PC-9 (cell line): ENCODE measurements around the gene TMEM225.
"Not testable (repeated sequence)": the region's sequence is repeated elsewhere in the genome, so short reads cannot be mapped to it uniquely, and the experiment has no call there.

Source experiments
- EZH2 ChIP-seq: fragments of 200-600 bp; sonication (generic); IDR thresholded peaks from 2 replicates; pipeline ENCODE4 v1.8.0; 2017; ENCODE audit warnings: antibody characterized with exemption, low read depth
- TF ChIP-seq, protein P1 (sequence below): fragments of 200-600 bp; sonication (generic); conservative IDR thresholded peaks from 2 replicates; pipeline ENCODE4 v1.6.1; 2017; ENCODE audit warnings: mixed run types, antibody characterized with exemption, mild to moderate bottlenecking, moderate library complexity

DNA sequence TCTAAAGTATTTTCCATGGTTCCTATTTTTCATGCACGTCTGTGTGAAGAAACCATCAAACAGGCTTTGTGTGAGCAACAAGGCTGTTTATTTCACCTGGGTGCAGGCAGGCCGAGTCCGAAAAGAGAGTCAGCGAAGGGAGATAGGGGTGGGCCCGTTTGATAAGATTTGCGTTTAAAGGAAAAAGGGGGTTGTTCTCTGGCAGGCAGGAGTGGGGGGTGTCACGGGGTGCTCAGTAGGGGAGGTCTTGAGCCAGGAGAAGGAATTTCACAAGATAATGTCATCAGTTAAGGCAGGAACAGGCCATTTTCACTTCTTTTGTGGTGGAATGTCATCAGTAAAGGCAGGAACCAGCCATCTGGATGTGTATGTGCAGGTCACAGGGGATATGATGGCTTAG lies 20.2 kb downstream of the TMEM225 start:
- TF ChIP-seq, protein P1, sequence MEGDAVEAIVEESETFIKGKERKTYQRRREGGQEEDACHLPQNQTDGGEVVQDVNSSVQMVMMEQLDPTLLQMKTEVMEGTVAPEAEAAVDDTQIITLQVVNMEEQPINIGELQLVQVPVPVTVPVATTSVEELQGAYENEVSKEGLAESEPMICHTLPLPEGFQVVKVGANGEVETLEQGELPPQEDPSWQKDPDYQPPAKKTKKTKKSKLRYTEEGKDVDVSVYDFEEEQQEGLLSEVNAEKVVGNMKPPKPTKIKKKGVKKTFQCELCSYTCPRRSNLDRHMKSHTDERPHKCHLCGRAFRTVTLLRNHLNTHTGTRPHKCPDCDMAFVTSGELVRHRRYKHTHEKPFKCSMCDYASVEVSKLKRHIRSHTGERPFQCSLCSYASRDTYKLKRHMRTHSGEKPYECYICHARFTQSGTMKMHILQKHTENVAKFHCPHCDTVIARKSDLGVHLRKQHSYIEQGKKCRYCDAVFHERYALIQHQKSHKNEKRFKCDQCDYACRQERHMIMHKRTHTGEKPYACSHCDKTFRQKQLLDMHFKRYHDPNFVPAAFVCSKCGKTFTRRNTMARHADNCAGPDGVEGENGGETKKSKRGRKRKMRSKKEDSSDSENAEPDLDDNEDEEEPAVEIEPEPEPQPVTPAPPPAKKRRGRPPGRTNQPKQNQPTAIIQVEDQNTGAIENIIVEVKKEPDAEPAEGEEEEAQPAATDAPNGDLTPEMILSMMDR = not testable (repeated sequence)
- TF ChIP-seq EZH2 = not testable (repeated sequence)
